OCI-LY7 (cell line): ENCODE measurements around the gene LCP2.

Experiments used
- EZH2phosphoT487 ChIP-seq: fragments of 200-600 bp; sonication (generic); IDR thresholded peaks from 2 replicates; pipeline ENCODE4 v1.6.1; 2018; ENCODE audit warnings: low read depth, borderline replicate concordance, mild to moderate bottlenecking, mixed run types, antibody characterized with exemption, low read length, moderate library complexity, mixed read lengths
- TF ChIP-seq, protein P1 (sequence below): fragments of 200-600 bp; sonication (generic); conservative IDR thresholded peaks from 2 replicates; pipeline ENCODE4 v1.5.1; 2014; ENCODE audit warnings: mild to moderate bottlenecking, antibody characterized with exemption, low read length, moderate library complexity, mixed read lengths

DNA sequence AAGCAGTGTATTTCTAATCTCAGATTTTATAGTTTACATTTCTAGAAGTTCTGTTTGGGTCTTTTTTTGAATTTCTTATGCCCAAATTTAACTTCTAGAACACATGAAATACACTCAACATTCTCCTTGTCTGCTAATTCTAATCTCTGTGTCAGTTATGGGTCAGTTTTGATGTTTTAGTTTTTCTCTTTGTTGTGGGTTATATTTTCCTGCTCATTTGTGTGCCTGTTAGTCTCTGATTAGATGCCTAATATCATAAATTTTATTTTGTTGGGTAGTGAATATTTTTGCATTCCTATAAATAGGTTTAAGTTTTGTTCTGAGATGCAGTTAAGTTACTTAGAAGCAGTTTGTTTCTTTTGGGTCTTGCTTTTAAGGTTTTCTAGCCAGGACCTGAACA lies 12.4 kb downstream of the LCP2 start:
- no peak for TF ChIP-seq EZH2phosphoT487
- TF ChIP-seq, protein P1, sequence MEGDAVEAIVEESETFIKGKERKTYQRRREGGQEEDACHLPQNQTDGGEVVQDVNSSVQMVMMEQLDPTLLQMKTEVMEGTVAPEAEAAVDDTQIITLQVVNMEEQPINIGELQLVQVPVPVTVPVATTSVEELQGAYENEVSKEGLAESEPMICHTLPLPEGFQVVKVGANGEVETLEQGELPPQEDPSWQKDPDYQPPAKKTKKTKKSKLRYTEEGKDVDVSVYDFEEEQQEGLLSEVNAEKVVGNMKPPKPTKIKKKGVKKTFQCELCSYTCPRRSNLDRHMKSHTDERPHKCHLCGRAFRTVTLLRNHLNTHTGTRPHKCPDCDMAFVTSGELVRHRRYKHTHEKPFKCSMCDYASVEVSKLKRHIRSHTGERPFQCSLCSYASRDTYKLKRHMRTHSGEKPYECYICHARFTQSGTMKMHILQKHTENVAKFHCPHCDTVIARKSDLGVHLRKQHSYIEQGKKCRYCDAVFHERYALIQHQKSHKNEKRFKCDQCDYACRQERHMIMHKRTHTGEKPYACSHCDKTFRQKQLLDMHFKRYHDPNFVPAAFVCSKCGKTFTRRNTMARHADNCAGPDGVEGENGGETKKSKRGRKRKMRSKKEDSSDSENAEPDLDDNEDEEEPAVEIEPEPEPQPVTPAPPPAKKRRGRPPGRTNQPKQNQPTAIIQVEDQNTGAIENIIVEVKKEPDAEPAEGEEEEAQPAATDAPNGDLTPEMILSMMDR, result no peak
